ENCODE data around the gene SPATS2.
"Not testable (repeated sequence)": the region's sequence is repeated elsewhere in the genome, so short reads cannot be mapped to it uniquely, and the experiment has no call there.

SPATS2 gene

DNA sequence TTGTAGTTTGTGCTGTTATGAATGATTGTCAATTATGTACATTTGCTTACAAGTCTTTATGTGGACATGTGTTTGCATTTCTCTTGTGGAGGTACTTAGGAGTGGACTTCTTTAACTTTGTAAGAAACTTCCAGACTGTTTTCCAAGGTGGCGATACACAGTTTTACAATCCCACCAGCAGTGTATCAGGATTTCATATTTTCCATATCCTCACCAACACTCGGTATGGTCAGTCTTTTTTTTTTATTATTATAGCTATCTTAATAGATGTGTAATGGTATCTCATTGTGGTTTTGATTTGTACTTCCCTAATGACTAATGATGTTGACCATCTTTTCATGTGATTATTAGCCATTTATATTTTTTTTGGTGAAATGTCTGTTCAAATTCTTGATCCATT, 97.9 kb downstream of the SPATS2 start:
- DNase-seq (ENCODE audit: low spot score) = no peak

DNA sequence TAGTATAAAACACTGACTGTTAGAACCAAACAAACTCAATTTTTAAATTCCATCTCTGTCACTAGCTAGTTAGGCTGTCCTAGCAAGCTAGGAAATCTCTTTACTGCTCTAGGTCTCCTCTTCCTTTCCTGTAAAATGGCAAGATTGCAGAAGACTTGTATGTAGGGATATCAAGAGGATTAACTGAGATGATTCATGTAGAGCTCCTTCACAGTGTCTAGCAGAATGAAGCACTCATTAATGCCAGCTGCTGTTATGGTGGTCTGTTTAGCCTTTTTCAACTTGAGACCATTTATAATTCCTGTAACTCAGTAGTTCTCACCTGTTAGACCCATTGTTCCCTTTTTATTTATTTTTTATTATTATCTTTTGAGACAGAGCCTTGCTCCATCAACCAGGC, 103.7 kb downstream of the SPATS2 start:
- DNase-seq (ENCODE audit: low spot score) = no peak

DNA sequence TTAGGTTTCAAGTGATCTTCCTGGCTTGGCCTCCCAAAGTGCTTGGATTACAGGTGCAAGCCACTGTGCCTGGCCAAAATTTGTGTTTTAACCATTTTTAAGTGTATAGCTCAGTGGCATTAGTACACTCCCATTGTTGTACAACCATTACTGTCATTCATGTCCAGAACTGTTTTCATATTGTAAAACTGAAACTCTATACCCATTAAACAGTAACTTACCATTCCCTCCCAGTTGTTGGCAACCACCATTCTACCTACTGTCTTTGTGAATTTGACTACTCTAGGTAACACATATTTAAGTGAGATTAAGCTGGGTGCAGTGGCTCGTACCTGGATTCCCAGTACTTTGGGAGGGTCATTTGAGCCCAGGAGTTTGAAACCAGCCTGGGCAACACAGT, 104.3 kb downstream of the SPATS2 start:
- DNase-seq (ENCODE audit: low spot score) = no peak

DNA sequence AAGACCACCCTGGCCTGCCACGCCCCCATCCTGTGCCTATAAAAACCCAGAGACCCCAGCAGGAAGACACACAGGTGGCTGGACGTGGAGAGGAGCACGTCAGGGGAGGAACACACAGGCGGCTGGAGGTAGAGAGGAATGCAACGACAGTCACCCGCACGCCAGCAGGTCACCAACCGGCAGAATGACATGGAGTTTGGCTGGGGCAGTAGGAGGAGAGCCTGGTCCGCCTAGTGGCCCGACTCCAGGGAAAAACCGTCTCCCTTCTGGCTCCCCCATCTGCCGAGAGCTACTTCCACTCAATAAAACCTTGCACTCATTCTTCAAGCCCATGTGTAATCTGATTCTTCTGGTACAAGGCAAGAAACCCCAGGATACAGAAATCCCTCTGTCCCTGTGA, 108.8 kb downstream of the SPATS2 start:
- DNase-seq (ENCODE audit: low spot score) = no peak

DNA sequence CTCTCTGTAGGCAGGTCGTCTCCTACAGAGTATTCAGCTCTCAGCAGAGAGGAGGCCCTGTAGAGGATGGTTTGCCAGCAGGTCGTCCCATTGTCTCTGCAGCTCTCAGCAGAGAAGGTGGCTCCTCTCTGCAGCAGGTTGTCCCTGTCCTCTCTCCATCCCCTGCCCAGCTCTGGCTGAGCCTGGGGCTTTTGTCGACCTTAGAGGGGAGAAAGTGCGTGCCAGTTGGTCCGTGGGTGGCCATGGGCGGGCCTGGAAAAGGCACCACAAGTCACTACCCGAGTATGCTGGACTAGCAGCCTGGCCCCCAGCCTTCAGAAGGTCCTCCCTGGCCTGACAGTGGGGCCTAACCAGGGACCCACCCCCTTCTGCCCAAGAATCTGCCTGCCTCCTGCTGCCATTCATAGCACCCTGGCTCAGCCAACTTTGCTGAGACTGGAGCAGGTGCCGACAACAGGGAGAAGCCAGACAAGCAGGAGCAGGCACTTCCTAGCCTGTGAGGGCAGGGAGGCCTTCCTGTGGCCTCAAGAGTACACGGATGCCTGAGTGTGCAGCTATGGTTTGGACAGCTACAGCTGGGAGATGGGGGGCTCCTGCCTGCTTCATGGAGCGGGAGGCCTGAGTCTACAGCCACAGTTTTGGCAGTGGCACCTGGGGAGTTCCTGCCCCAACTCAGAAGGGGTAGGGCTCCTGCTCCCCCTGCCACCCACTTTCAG, 111.8 kb downstream of the SPATS2 start:
- DNase-seq (ENCODE audit: low spot score) = no peak

DNA sequence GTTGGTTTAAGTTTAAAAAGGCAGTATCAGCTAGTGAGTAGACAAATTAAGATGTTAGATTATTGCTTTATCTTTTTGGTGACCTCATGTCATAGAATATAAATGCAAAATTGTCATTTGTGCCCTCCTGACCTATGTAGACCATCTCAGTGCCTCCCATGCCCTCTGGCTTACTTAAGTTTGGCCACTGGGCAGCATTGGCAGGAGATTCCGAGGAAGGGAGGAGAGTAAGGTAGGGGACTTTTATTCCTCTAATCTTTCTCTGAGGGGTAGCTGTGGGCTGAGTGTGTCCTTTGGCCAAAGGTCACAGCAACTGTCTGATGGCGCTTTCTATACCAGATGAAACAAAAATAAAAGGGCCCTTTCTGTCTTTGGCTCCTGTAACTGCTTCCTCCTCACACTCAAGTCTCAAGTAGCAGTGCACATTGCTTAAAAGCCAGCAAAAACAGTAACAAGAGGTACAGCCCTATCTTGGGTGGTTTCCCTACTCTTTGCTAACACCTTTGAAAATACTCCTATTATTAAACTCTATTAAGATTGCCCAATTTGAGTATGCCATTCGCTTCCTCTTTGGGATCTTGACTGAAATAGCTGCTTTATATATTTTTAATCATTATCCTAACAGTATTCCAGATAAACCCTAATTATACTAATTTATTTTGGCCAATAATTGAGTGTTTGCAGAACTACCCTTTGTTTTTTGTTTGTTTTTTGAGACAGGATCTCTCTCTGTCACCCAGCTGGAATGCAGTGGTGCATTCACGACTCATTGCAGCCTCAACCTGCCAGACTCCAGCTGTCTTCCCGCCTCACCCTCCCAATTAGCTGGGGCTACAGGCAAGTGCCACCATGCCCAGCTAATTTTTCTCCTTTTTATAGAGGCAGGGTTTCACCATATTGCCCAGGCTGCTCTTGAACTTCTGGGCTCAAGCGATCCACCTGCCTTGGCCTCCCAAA, 115.1 kb downstream of the SPATS2 start:
- DNase-seq (ENCODE audit: low spot score) = no peak

DNA sequence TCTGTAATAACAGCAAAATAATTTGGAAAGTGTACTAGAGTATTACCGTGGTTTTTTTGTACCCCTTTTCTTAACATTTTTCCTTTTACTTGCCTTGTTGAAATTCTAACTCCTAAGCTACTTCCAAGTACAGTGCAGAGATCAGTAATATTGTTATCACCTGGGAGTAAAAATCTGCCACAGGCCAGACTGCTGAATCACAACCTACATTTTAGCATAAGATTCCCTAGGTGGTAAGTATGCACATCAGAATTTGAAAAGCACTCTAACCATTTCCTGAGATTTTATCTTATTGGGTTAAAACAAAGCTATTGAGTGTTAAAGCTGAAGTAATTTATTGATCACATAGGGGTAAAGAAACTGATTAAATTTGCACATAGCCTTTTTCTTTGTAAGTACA, 116.4 kb downstream of the SPATS2 start:
- no peak for DNase-seq (ENCODE audit: low spot score)

DNA sequence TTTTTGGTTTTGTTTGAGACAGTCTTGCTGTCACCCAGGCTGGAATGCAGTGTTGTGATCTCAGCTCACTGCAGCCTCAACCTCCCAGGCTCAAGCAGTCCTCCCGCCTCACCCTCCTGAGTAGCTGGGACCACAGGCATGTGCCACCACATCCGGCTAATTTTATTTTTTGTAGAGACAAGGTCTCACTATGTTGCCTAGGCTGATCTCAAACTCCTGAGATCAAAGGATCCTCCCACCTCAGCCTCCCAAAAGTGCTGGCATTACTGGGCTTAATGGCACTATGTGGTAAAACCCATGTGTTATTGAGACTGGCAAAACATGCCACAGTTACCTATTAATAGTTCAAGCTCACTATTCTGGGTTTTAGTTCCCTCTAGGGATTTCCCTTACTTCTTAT, 120.3 kb downstream of the SPATS2 start:
- no peak for DNase-seq (ENCODE audit: low spot score)

DNA sequence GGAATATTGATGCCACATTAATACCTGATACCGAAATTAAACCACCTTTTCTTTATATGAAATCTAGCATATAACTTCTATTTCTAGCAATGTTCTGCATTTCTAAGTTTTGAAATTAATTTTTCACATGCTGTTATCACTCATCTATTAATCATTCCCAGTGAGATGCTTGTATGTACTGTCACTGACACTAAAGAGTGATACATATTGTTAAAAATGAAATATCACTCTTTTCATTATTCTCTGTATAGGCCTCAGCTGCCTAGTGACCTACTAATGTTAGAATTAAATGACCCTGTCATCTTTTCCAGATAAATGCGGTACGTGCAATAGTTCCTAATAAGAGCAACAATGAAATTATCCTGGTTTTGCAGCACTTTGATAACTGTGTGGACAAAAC, 121.9 kb downstream of the SPATS2 start:
- DNase-seq (ENCODE audit: low spot score) = no peak

DNA sequence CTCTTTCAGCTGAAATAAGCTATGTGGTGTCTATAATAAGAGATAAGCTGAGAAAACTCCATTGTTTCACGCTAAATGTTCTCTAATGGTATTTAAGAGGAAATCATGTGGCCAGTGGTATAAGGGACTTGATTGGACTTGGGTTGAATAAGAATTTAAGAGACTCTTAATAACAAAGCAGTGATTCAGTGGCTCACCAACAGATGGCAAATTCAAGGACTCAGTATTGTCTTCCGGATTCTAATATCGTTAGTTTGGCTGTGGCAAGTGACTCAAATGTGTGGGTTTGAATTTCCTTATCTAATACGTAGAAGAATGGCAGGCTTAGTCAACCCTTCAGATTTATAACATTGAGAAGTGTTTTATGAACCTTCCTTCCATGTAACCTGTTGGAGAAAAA, 122.5 kb downstream of the SPATS2 start:
- DNase-seq (ENCODE audit: low spot score) = no peak

DNA sequence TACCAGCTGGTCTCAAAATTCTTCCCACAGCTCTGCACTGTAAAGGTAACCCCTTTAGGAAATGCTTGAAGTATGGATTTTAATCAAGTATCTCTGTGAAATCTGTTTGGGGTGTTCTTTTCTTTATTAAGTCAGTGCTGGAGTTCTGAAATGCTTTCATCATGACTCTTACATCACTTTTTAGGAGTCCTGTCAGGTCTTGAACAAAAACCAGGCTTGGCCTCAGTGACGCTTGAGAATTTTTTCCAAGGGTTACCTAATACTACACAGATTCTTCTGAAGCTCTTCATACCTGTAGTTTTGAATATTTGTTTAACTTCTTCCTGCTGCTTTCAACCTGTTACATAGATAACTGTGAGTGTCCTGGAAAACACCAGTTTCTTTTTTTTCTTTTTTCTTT, 124.6 kb downstream of the SPATS2 start:
- DNase-seq (ENCODE audit: low spot score) = no peak

DNA sequence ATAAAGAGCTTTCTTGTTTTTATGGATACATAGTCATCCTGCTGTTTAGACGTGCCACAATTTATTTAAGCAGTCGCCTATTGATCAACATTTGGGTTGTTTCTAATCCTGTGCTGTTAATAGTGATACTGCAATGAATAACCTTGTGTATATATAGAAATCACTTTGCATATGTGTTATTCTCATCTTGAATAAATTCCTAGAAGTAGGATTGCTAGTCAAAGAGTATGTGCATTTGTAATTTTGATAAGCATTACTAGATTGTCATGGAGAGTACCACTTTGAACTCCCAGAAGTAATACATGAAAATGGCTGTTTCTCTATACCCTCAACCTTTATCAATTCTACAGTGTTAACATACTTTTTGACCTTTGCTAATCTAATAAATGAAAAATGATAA, 126.6 kb downstream of the SPATS2 start:
- DNase-seq (ENCODE audit: low spot score) = no peak

DNA sequence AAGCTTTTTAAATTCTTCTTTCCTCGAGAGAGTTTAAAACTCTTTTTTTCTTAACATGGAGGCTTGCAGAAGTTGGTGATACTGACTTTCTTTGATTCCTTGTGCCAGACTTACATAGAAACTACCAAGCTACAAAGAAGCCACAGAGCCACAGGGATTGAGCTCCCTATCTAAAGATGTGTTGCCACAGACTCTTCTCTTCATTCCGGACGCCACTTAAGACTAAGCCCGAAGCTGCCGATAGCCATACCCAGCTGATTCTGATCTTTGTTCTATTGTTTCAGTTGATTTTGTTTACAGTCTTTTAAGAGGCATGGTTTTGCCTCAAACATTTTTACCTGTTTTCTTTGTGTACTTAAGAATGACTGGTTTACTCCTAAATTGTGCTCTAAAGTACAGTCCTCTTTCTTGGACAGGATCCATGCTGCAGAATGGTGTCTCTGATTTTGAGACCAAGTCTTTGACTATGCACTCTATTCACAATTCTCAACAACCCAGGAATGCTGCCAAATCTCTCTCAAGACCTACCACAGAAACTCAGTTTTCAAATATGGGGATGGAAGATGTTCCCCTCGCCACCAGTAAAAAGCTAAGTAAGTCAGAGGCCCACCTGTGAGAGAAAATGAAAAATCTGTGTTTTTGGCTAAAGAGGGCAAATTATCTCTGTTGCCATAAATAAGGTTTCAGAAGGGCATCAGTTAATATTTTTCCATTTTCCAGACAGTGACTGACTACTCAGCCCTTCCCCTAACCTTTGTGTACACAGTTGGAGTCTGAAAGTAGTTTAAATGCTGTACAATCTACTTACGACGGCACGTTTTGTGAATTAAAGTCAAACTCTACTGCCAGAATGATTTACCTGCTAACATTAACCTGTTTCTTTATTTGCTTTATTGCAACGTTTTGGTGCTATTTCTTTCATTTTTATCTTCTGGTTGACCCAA, 129.4 kb downstream of the SPATS2 start:
- no peak for DNase-seq (ENCODE audit: low spot score)

DNA sequence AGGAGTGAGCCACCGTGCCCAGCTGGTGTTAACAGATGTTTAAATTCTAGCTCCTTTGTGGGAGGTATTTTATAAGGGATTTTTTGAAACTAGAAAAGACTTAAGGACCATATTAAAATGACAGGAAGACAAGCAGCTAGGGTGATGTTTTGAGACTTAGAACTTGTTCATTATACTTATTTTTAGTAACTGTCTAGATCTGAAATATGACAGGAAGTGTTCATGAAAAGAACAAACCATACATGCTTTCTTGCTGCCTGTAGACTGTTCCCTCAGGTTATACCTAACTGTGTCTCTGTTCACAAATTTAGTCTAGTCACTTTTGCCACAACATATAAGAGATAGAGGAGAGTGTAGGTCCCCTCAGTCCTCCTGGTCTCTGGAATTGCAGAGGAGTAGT, 134.6 kb downstream of the SPATS2 start:
- DNase-seq (ENCODE audit: low spot score) = no peak

DNA sequence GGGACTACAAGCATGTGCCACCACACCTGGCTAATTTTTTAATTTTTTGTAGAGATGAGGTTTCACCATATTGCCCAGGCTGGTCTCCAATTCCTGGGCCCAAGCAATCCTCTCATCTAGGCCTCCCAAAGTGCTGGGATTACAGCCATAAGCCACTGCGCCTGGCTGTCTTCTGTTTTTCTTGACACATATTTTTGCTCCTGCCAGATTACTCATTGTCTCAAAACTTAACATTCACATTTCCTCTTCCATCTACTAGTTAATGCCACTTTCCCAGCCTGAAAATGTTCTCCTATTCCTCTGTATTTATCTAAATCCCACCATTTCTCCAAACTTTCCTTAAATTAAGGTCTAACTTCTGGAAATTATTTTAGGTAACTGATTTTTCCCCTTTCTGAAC, 135.3 kb downstream of the SPATS2 start:
- DNase-seq (ENCODE audit: low spot score) = no peak

DNA sequence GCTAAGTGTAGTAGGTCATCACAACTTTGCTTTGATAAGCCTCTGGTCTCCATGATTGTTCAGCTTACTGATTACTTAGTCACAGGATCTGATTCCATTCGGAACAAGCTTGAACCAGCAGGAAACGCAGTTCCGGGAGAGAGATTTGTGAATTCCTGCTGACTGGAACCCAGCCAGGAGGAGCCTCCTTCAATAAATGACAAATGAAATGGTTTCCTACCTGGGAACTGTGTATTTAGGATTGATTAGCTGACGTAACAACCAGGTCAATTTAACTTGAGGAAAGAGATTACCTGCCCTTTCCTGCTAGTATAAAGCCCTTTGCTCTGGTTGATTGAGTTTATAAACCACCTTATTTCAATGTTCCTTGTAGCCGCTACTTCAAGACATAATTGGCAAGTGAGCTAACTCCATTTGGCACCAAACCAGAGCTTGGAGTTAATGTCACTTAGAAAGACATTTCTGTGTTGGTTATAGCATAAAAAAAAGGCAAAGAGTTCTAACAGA, 136.5 kb downstream of the SPATS2 start:
- no peak for DNase-seq (ENCODE audit: low spot score)

DNA sequence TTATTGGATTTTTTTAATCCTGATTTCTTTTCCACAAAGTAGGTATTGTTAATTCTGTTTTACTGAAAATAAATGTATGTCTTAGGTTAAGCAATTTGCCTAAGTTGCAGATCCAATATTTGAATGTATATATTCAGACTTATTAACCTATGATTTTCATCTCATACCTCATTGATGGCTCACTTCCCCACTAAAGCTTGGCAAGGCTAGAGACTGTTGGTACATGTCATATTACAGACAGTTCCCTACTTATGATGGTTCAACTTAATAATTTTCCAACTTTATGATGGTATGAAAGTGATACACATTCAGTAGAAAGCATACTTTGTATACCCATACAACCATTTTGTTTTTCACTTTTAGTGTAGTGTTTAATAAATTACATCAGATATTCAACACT, 138.4 kb downstream of the SPATS2 start:
- no peak for DNase-seq (ENCODE audit: low spot score)

DNA sequence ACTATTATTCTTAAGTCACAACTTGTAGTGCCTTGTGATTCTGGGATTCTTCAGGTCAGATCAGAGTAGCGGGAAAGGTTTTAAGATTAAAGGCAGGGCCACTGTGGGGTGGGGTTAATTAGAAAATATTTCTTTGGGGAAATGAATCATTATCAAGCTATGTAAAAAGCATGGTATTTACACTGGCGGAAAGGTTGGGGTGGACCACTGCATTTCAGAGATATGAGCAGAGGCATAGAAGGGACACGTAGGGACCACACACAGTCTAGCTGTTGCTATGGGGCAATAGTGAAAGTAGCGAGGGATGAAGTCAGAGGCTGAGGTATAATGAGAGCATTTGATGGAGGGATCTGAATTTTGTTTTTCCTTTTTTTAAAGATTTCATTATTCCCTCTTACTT, 139.9 kb downstream of the SPATS2 start:
- no peak for DNase-seq (ENCODE audit: low spot score)

DNA sequence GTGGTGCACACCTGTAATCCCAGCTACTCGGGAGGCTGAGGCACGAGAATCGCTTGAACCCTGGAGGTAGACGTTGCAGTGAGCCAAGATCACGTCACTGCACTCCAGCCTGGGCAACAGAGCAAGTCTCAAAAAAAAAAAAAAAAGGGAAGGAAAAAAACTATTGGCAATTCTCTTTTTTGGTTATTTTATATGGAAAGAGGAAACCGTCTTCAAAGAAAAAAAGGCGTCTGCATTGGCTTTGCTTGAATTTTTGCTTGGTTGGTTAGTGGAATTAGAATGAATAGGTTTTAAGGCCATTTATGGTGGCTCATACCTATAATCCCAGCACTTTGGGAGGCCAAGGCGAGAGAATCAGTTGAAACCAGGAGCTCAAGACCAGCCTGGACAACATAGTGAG, 142.4 kb downstream of the SPATS2 start:
- not testable (repeated sequence) for DNase-seq (ENCODE audit: low spot score)

DNA sequence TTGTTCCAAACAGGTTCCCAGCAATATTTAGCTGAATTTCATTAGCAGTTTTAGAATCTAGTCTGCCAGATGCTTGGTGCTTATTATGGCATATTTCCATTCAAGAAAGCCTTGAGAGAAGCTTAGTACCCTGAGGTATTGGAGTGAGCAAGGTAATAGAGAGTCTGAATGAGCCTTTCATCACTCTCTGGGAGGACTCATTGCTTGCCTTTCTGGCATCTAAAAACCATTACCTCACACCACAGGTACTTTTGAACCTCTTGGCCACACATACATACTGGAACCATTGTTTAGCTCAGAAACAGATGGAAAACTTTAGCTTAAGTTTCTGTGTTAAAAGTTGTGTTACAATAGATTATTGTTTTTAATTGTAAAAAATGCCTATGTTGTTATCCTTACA, 144.1 kb downstream of the SPATS2 start:
- no peak for DNase-seq (ENCODE audit: low spot score)

DNA sequence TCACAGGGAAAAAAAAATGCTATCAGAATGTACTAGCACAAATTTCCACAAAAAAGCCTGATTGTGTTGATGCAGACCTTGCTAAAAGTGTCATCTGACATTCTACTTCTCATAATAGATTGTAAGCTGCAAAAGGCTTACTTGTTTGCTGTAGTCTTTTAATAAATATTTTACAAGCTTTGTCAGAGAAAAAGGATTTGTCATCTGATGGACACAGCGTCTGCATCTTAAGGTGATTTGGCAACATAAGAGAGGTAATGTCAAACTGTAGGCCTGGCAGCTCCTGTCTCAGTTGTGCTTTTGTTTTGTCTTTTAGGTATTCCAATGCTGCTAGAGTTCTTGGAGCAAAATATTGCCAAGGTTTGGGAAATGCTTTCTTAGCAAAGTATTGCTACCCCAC, 145.3 kb downstream of the SPATS2 start:
- no peak for DNase-seq (ENCODE audit: low spot score)

DNA sequence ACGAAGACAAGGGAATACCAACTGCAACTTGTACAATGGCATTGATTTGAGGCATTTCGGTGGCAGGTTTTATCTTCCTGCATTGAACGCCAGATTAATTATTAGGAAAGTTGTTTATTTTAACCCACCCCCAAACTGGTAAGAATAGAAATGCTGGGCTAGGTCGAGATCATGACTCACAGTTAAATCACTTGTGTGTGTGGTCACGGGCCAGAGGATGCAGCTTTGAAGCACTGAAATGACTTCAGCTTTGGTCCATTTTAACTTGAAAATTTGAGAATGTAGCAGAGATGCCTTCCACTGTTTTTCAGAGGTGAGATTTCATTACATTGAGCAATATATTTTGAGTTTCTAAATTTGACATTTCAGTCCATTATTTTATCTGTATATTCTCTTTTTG, 148.0 kb downstream of the SPATS2 start:
- no peak for DNase-seq (ENCODE audit: low spot score)

All from hematopoietic multipotent progenitor cell treated with erythropoietin and hydrocortisone succinate and interleukin-3 and kit ligand, for 15 days (in vitro differentiated cells).